ENCODE results near the gene IFT20. TPM values are rescaled to one million over a fixed set of nuclear protein-coding genes. Genes with fewer than 3 reads are reported as not detected.
A peak's percentile ranks its signal among the peaks of the same experiment; 100 is the strongest.

The IFT20 gene
- total and polyA plus RNA-seq, 9 of the 15 experiments (the other 6 are each of a cell fraction or from before 2014, with no cell fraction given), result 11.2 to 38.6 (median 20.1) TPM

- TF ChIP-seq, protein P1, sequence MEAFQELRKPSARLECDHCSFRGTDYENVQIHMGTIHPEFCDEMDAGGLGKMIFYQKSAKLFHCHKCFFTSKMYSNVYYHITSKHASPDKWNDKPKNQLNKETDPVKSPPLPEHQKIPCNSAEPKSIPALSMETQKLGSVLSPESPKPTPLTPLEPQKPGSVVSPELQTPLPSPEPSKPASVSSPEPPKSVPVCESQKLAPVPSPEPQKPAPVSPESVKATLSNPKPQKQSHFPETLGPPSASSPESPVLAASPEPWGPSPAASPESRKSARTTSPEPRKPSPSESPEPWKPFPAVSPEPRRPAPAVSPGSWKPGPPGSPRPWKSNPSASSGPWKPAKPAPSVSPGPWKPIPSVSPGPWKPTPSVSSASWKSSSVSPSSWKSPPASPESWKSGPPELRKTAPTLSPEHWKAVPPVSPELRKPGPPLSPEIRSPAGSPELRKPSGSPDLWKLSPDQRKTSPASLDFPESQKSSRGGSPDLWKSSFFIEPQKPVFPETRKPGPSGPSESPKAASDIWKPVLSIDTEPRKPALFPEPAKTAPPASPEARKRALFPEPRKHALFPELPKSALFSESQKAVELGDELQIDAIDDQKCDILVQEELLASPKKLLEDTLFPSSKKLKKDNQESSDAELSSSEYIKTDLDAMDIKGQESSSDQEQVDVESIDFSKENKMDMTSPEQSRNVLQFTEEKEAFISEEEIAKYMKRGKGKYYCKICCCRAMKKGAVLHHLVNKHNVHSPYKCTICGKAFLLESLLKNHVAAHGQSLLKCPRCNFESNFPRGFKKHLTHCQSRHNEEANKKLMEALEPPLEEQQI (IDR thresholded peaks at IDR 0.05), result no peak
- TF ChIP-seq SREBF2 (CRISPR knock-in tag; IDR thresholded peaks at IDR 0.05) (no peak; the same call in 1 of the 2 replicates), KLF1 (tag; IDR thresholded peaks at IDR 0.05) (no peak), MTF1 (CRISPR knock-in tag; IDR thresholded peaks at IDR 0.05; ENCODE audit: borderline replicate concordance) (no peak), NCOA6 (IDR thresholded peaks at IDR 0.05) (no peak), NR2C1 (IDR thresholded peaks at IDR 0.05) (peak; percentile 10; the same call in 1 of the 2 replicates), NR2C1 (tag; IDR thresholded peaks at IDR 0.05) (0 out of 2 replicates have a peak, but pooled peaks have one; percentile 26), SRSF9 (IDR thresholded peaks at IDR 0.05; ENCODE audit: borderline replicate concordance, low read depth, low read length) (no peak), ZNF277 (CRISPR knock-in tag; IDR thresholded peaks at IDR 0.05; ENCODE audit: borderline replicate concordance) (no peak), ESRRA (IDR thresholded peaks at IDR 0.05; ENCODE audit: borderline replicate concordance, low read depth) (peak; percentile 59; the same call in 1 of the 2 replicates), PBX2 (CRISPR knock-in tag; IDR thresholded peaks at IDR 0.05; ENCODE audit: low read depth) (no peak), PBX2 (tag; conservative IDR thresholded peaks at IDR 0.05; ENCODE audit: low read depth) (no peak), ZNF589 (CRISPR knock-in tag; IDR thresholded peaks at IDR 0.05; ENCODE audit: low read depth) (no peak; the same call in 1 of the 2 replicates), ZKSCAN1 (IDR thresholded peaks at IDR 0.05; ENCODE audit: low read depth, low read length) (no peak), ARNT (IDR thresholded peaks at IDR 0.05) (peak in 1 of 2 experiments; percentile 10; a peak in 2 of 4 replicates), NCOR1 (IDR thresholded peaks at IDR 0.05) (0 out of 2 replicates have a peak, but pooled peaks have one; percentile 16)
- TF ChIP-seq, protein P2, sequence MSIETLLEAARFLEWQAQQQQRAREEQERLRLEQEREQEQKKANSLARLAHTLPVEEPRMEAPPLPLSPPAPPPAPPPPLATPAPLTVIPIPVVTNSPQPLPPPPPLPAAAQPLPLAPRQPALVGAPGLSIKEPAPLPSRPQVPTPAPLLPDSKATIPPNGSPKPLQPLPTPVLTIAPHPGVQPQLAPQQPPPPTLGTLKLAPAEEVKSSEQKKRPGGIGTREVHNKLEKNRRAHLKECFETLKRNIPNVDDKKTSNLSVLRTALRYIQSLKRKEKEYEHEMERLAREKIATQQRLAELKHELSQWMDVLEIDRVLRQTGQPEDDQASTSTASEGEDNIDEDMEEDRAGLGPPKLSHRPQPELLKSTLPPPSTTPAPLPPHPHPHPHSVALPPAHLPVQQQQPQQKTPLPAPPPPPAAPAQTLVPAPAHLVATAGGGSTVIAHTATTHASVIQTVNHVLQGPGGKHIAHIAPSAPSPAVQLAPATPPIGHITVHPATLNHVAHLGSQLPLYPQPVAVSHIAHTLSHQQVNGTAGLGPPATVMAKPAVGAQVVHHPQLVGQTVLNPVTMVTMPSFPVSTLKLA (conservative IDR thresholded peaks at IDR 0.05), result peak; percentile 40 to 44; a peak in 2 of 4 replicates
- TF ChIP-seq, protein P3, sequence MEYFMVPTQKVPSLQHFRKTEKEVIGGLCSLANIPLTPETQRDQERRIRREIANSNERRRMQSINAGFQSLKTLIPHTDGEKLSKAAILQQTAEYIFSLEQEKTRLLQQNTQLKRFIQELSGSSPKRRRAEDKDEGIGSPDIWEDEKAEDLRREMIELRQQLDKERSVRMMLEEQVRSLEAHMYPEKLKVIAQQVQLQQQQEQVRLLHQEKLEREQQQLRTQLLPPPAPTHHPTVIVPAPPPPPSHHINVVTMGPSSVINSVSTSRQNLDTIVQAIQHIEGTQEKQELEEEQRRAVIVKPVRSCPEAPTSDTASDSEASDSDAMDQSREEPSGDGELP (CRISPR knock-in tag; IDR thresholded peaks at IDR 0.05; ENCODE audit: borderline replicate concordance), result 0 out of 2 replicates have a peak, but pooled peaks have one; percentile 3
Measured at GRCh38 chr17:28317099-28317965, 17.9 kb downstream of the IFT20 start (continued).

Measured in K562 (cell line).